CD4-positive, alpha-beta T cell treated with Interferon alpha-2 for 1 hour (primary cell): ENCODE measurements around the gene ZNF438.

Experiments
- DNase-seq, 2 donors: peaks; one replicate each; pipeline ENCODE4 v3.0.0-alpha.2; 2020 to 2022

Gene ZNF438

DNA sequence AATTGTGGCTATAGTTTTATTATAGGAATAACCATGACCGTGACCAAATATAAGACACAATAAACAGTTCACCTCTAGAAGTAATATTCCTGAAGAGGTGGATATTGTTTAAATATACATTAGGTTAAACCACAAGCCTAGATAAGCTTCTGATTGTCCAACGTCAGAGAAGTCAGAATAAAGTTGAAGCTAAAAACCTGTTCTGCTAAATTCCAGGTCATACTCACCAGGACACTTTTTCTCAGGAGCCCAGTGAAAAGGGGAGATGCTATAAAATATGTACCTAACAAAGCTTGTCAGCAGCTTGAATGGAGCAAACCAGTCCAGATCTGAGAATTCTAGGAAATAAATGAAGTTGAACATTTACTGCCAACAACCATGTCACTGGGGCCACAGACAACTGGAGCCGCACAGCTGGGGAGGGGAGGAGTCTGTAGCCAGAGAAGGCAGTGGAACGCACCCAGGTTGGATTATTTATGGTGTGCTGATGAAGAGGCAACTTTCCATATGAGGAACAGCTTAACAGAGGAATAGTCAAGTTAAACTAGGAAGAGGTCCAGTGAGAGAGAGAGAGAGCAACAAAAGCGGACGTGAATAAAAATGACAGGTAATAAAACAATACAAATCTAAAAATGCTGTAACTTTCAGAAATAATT is 191.1 kb downstream of the ZNF438 start:
- DNase-seq = no peak

DNA sequence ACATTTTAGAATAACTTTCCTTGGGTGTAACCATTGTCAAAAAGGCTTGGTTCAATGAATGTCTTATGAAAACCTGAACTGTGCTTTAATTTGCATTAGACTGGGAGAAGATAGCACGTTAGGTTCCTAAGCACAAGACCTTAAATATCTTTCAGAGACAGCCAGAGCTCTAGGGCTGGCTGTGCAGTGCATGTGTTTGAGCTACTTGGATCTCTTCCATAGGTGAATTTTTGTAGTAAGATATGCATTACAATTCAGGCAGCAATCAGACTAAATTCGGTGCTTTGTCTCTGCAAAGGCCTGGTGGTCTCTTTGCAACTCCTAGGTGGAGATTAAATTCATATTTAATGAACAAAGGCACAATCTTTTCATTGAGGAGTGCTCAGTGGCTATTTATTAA is 192.0 kb downstream of the ZNF438 start:
- DNase-seq = no peak

DNA sequence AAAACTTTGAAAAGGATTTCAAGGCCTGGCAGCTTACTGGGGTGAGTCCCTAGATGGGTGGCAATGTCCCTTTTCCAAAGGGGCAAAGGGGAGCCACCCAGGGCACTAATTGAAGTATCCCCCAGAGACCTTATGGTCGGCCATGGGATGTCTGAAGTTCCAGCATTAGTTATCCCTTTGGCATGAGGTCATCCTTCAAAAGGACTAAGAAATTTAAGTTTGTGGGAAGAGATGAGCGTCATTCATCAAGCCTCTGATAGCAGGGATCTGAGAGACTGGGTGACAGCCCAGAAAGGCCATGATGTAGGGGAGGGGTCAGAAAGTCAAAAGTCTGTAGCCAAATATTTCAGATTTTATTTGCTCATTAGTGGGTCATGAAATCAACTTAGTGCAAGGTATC is 195.3 kb downstream of the ZNF438 start:
- DNase-seq = no peak

DNA sequence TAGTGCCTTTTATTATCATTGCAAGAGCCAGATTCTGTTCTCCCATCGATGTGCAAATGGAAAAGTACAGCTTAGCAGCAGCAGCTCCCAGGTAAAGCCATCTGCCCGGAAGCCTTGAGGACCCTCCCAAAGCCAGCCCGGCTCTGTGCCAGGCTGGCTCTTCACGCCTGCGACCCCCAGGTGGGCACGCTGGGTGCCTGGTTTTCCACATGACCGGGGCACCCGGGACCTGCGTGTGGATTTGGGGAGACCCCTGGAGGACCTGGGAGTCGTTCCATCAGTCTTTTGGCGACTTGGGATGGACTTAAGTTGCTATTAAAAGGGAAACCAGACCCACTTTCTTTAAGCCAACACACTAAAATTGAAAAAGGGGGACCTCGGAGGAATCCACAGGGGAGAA is 196.5 kb downstream of the ZNF438 start:
- DNase-seq = no peak

DNA sequence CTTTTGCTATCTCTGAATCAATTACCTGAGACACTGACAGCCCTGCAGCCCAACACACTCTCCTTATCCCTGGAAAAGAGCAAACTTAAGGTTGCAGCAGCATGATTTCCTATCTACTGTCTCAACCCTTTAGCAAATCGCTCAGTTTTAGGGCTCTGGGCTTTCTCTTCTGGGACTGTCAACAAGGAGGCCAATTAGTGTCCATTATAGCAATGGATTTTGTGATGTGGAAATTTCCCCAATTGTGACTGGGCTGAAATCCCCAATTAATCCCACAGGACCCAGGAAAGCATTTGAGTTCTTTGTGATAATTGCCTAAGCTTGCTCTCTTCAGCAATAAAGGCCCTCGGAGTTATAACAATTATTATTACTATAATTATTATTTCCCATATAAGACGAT is 197.0 kb downstream of the ZNF438 start:
- DNase-seq = no peak

DNA sequence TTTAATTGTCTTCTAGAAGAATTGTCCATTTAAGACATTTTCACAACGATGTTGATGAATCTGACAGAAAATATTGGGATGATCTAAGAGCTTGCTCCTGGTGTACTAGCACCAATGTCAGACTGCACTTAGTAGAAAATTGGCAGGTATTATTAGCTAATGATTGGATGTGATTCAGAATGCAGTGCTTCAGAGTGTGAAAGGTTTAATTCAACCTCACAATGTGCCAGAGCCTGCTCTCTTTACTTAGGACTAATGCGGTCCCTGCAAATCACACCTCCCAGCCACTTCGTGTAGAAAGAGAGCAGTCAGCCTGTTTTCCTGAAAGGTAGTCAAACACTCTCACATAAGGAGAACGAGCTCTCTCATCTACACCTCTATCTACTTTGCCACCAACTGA is 197.5 kb downstream of the ZNF438 start:
- no peak for DNase-seq

DNA sequence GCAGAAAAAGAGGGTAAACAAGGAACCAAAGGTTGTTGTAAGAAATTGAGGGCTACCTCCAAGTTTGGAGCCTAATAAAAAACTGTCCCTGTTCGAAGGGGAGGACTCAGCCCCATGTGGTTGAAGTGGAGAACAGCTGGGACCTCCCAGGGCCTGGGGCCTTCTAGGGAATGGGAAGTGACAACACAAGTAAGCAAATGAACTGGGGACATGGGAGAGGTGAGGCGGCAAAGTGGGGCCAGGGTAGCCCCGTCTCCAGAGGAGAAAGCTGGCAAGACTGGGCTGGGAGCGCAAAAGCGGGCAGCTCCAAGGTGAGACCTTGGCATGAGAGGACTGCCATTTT is 198.1 kb downstream of the ZNF438 start:
- DNase-seq = no peak

DNA sequence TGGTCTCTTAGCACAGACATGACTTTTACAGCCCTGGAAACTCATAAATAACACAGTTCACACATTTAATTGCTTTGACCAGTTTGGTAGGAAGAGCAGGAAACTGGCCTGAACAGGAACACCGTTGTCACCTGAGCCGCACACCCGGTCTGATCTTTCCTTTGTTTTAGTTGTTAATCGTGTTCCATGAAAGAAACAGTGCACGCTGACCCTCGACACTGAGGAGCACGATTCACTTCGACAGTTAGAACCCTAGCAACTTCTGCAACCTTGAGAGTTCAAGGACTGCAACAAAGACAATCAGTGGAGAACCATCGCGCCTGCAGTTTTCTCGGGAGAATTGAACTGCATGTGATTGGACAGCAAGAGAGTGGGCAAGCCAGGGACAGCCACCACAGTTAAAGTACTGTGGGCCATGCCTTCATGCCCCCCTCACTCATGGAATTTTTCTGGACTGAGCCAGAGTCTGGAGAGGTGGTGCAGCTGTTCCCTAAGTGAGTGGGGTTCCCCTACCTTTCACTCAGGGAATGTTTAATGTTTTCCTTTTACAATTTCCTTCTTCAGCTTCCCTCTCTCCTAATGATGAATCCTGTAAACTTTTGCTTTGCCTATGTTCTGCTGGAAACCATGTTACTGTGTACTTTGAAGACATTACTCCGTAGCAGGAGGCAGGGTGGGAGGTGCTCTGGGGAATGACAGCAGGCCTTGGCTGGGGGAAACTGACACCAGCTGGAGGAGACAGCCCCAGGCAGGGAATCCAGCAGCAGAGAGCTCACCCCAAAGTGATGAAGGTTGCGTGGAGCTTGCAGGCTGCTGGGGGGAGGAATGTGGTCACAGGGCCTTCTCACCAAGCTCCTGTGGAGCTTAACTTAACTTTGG is 198.7 kb downstream of the ZNF438 start:
- no peak for DNase-seq

DNA sequence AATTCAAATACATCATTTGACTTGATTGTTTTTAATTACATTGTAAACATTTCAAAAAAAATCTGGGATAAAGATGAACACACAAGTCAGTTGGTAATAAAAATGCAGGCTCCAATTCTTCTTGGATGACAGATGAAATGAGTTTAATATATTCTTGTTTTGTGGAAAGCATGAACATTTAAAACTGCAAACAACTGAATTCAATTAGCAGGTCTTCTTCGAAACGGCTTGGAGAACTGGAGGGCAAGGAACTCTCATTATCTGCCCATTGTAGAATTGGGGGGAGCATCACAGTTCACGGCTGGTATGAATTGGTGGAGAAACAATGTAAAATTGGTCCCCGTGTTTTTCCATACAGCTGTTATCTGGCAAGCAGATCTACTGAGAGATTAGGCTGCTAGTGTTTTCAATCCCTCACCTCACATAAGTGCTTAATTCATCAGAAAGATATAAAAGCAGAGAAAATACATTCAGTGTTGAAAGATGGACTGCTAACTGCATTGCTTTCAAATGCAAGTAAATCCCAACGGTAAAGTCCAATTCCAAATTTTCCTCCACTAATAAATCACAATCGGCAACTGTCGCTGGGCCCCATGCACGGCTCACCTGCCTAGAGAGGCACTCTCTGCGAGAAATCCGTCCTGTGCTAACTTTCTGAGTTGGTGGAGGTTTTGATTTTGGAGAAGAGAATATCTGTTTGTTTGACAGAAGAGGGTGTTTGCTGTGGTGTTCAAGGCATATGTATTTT is 199.5 kb downstream of the ZNF438 start:
- DNase-seq = no peak

DNA sequence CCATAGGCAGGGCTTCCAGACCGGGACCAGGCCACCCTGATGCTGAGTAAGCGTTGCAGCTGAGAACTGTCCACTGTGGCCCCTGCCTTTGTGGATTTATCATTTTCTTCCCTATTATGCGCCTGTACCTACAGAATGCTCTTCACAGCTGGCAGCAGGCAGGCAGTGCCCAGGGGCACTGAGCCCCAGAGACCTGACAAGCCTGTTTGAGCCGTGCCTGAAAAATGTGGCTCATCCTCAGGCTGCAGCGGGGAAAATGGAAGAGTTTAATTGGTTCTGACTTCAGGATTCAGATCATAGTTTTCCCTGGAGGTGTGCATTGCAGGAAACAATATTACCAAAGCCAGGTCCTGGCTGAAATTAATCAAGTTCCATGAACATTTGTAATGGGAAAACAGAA is 200.2 kb downstream of the ZNF438 start:
- DNase-seq = no peak

DNA sequence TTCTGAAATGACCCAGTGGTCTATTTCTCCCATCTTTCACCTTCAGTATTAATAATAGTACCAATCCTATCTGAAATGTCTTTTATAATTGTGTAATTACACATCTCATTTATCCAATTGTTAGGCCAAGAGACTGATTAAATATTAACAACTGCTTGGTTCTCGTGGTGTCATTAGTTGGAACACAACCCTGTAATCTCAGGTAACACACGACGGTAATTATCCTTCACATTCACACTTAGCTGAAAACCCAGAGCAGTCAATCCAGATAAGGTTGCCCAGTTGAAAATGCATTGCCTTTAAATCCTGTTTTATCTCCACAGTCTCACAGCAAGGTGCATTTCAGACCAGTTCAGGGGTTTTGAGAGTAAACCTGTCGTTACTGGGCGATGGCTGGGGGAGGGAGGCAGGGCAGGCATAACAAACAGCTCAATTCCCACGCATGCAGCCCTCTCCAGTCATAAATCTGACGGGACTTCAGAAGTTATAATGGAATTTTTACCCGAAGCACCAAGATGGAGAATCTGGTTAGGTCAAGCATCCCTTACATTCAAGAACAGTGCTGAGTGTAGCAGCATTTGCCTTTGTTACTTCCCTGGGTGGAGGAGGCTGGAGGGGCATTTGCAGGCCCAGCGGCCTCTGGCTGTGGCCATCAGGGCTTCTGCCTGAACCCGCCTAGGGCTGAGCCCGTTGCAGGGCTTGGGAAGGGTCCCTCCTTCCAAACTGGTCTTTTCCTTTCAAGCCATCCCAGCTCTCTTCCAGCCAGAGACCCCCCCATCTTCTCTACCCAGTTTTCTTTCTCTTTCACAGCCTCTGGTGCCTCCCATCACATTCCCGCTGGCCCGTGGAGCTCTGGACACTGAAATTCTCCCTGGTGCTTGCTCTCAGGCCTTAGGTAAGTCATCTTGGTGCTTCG is 201.1 kb downstream of the ZNF438 start:
- DNase-seq = no peak

DNA sequence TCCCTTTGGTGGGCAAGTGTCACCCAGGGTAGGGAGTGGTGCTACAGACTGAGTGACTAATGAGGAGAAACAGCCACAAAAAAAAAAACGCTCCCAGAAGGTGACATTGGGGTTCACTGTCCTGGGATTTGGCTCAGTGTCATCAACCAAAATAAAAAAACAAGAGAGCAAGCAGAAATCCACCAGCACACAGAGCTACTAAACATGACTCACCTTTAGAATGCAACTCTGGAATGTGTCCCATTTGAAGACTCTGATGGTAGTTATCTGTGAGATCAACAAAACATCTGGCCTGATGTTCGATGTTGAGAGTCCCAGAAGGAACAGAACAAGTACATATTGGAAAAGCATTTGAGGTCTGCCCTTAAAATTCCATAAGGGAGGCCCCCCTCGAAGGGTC is 201.8 kb downstream of the ZNF438 start:
- no peak for DNase-seq

DNA sequence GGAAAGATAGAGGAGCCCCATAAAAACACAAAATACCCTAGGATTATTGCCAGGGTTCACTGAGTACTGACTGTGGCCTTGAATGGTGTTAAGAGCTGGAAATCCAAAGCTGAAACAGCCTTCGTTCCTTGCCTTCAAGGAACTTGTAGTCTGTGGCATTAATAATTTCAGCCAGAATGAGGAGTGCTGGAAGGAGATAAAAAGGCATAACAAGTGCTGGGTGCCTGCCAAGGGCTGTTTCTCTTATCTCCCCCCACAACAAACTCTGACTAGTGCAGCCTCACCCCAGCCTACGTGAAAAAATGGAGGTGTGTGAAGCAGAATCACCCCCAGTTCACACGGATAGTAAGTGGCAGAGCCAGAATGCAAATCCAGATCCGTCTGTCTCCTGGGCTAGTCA is 203.0 kb downstream of the ZNF438 start:
- DNase-seq = no peak

DNA sequence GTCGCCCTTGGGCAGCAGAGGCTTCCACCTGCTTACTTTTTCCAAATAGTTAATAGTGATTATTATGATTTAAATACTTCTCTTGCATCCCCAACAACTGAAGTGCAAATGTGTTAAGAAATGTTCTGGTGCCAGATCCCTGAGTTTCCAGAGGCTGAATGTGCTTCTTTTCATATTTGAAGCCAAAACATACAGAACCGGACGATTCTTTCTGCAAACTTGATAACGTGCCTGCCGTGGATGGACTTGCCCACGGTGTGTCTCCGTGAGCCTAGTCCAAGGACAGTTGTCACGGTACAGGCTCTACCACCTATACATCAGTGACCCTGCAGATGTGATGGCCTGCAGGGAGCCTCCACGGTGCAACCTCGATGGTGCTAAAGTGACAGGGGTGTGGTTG is 203.5 kb downstream of the ZNF438 start:
- DNase-seq = no peak

DNA sequence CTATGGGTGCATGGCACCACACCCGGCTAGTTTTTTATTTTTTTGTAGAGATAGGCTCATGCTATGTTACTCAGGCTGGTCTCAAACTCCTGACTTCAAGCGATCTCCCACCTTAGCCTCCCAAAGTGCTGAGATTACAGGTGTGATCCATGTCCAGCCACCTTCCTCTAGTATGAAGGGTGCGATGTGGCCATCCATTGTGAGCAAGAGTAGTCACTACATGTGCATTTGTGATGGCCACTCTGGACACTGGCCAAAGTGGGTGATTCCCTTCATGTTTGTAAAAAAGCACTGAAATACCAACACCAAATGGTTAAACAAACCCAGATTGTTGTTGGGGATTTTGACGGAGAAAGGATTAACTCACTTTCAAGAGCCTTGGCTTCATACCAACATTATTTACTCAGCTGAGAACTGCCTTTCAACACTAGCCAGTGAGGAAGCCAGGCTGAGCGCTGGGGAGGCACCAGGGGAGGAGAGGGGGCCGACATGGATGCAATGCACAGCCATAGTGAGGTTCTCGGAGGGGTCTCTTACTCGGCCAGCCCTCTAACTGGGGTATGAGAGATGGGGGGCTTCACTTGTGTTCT is 204.0 kb downstream of the ZNF438 start:
- DNase-seq = no peak

DNA sequence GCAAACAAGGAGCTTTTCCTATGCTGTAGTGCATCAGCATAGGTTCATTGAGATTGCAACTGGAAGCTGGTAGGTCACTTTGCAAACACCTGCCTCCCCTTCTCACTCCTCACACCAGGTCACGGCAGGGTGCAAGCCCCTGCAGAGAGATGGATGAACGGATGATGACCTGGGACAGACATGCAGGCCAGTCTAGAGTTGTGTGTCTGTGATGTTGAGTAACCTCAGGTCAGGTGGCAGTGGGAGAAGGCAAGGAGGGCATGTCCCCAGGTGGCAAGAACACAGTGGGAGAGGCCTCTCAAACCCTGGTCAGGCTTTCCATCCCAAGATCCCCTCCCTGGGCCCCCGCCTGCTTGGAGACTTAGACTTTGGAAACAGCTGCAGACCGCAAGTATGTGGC is 205.0 kb downstream of the ZNF438 start:
- DNase-seq = no peak

DNA sequence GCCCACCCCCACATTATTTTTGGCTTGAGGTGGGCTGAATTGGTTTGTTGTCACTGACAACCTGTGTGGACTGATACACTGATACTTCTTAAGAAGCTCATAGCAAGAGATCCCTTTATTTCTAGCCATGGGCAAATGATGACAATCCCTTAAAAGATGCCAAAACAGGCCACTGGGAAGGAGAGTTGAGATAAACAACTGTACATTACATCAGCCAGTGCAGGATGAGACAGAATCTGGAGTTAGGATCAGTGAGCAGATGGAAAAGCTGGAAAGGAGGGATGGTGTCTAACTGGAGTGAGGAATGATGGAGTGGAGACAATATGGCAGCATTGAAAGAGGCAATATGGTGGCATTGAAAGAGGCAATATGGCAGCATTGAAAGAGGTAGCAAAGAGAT is 206.2 kb downstream of the ZNF438 start:
- no peak for DNase-seq

DNA sequence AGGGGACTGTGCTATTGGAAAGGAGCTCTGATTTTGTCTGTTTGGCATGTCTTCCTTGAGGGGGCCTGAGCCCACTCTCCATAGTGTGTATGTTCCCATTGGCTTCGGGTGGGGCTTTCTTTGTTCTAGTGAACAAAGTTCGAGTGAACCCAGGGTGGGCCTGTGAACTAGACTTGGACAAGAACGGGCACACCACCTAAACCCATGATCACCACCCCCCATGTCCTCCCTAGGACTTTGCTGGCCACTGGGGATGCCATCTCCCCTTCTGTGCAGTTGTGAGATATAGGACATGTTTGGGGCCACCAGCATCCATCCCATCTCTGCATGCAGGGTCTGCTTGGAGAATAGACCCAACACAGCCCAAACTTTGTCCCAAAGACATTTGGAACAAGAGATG is 206.6 kb downstream of the ZNF438 start:
- no peak for DNase-seq

DNA sequence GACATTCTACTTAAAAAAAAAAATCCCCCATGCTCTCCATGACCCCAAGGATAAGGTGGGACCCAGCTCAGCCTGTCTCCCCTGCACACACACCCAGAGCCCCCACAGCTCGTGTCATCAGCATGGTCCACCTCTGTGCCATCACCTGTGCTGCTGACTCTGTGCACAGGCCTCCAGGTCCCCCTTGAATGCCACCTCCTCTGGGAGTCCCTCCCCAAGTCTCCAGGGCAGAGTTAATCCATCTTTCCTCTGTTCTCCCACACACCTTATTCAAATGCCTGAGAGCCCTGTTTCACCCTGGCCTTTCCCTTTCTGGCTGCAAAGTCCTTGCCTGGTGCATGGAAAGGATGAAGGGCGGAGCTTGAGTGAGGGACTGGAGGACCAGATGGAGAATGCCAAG is 208.0 kb downstream of the ZNF438 start:
- DNase-seq = no peak

DNA sequence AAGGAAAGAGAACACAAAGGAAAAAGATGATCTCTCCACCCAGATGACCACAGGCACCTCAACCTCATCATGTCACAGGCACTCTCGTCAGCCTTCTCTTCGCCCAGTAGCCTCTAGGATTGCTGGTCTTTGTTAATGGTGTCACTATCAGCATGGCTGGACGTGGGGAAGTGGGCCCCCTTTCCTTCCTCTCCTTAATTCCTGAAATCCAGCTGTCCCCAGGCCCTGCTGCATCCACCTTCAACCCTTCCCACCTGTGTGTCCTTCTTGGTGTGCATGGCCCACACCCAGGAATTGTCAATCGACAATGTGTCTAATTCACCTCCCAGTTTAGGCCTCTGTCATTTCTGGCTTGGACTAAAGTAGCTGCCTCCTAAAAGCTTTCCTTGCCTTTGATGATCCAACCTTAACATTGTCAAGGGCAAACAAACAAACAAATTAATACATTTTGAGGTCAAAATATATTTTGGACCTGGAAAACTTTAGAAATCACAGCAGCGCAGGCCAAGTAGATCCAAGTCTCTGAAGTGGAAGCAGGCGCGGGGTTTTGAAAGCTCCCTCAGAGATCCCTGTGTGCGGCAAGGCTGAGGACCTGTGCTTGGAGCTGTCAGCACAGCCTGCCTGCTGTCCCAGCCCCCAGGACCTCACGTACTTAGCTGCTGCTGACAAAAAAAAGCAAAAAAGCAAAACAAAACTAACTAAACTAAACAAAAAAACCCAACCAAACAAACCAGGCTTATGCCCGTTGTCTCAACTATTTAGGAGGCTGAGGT is 208.8 kb downstream of the ZNF438 start:
- DNase-seq = no peak

DNA sequence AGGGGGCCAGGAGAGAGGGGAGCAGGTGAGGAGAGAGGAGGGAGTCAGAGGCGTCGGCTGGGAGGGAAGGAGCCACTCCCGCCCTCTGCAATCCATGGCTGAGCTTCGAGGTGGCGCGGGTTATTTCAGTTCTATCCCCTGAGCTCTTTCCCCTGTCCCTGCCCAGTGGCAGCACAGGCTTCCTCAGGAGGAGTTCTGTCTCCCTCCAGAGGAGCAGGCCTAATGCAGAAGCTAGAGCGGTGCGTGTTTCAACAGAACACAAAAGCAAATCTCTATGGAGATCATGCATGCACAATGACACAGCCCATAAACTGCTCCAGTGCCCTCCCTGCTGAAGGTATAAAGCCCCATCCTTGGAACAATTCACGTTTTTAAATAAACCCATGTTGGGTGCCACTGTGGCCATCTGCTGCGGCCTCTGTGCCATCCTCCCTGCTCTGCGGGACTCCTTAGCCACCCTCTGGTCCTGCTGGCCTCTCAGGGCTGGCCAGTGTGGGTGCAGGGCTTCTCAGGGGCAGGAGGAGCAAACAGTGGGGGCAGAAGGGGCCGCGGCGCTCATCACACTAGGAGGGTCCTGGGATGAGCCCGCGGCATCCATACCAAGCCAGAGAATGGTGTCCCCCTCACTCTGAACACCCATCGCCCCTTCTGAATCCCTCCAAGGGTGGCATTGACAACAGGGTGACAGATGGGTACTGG is 209.5 kb downstream of the ZNF438 start:
- DNase-seq = no peak
